Right ventricle myocardium superior (tissue), 1 donor: Measurements from ENCODE around the gene DEFB119. TPM values are rescaled to one million over a fixed set of nuclear protein-coding genes. Genes with fewer than 3 reads are reported as not detected.
"Not testable (repeated sequence)": the region's sequence is repeated elsewhere in the genome, so short reads cannot be mapped to it uniquely, and the experiment has no call there.

Experiments used
- ATAC-seq: fragments of 200-7000 bp; cut with Tn5 transposase; one replicate; pipeline ENCODE4 v1.9.1; 2020; ENCODE audit warnings: mild to moderate bottlenecking; ENCODE audit not compliant: poor library complexity
- DNase-seq: peaks from one replicate; pipeline ENCODE4 v3.0.0-alpha.2; 2020
- intact Hi-C: fragments of 100-400 bp; cut with DNase I; formaldehyde crosslinking; loops from one replicate; pipeline ENCODE4 v1.11.2; 2022
- long read RNA-seq: library from polyadenylated mRNA; unstranded; transcript quantifications from one replicate; pipeline ENCODE4 v2.0.0, GENCODE V29; 2021
- total RNA-seq: library from RNA; stranded (reverse); fragmentation: NEBNext Ultra II Directional; extraction: Animal tissue kit (Norgen Biotek cat#: 25700); gene quantifications from one replicate; pipeline ENCODE4 v1.2.1, GENCODE V29; 2021
- donor health status: DM: no; HTN: yes; CAD: no; lungs with severe emphysema.

The DEFB119 gene, protein sequence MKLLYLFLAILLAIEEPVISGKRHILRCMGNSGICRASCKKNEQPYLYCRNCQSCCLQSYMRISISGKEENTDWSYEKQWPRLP
- not detected for total RNA-seq
- long read RNA-seq: 0 reads

- no peak for DNase-seq
- intact Hi-C loops: no loop called here
- no peak for ATAC-seq
Measured at GRCh38 chr20:31390490-31390889, at the start of gene DEFB119. Gene DEFB119 (minus strand): TSS chr20:31390590. CDS start chr20:31390483, 107 bp downstream.

- ATAC-seq (no peak), DNase-seq (no peak)
Measured at GRCh38 chr20:31430568-31431115, 40.3 kb upstream of the DEFB119 start.

DNA sequence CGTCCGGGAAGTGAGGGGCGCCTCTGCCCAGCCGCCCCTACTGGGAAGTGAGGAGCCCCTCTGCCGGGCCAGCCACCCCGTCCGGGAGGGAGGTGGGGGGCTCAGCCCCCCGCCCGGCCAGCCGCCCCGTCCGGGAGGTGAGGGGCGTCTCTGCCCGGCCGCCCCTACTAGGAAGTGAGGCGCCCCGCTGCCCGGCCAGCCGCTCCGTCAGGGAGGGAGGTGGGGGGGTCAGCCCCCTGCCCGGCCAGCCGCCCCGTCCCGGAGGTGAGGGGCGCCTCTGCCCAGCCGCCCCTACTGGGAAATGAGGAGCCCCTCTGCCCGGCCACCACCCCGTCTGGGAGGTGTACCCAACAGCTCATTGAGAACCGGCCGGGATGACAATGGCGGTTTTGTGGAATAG lies 37.2 kb upstream of the DEFB119 start:
- DNase-seq, intact Hi-C loops, ATAC-seq: not testable (repeated sequence)

More at GRCh38 chr20:31430568-31431115, 40.3 kb upstream of the DEFB119 start:
- intact Hi-C loops: no loop called here

GRCh38 chr20:31426891-31427551 lies 36.6 kb upstream of the DEFB119 start:
- ATAC-seq, DNase-seq, intact Hi-C loops: not testable (repeated sequence)

GRCh38 chr20:31425797-31426196 lies 35.4 kb upstream of the DEFB119 start:
- intact Hi-C loops: no loop called here

GRCh38 chr20:31418307-31418706 lies 27.9 kb upstream of the DEFB119 start:
- ATAC-seq: no peak
- no peak for DNase-seq
- intact Hi-C loops: no loop called here

More at GRCh38 chr20:31425797-31426196, 35.4 kb upstream of the DEFB119 start:
- ATAC-seq (no peak), DNase-seq (no peak)

GRCh38 chr20:31415653-31416052 lies 25.3 kb upstream of the DEFB119 start:
- ATAC-seq: no peak
- intact Hi-C loops: no loop called here
- no peak for DNase-seq

DNA sequence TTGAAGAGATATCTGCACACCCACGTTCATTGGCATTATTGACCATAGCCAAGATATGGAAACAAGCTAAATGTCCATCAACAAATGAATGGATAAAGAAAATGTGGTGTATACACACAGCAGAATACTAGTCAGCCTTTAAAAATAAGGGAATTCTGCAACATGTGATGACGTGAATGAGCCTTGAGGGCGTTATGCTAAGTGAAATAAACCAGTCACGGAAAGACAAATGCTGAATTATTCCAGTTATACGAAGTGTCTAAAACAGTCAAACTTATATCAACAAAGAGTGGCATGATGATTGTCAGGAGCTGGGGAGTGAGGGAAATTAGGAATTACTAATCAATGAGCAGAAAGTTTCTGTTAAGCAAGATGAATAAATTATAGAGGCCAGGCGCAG lies 24.0 kb upstream of the DEFB119 start:
- ATAC-seq (no peak), DNase-seq (no peak)
- intact Hi-C loops: no loop called here

DNA sequence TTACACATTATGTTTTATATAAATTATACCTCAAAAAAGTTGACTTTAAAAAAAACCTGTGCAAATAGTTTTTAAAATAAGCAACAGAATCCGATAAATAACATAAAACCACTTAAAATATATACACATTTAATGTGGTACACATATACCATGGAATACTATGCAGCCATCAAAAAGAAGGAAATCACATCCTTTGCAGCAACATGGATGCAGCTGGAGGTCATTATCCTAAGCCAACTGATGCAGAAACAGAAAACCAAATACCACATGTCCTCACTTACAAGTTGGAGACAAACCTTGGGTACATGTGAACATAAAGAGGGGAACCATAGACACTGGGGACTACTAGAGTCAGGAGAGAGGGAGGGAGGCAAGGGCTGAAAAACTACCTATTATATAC lies 19.6 kb upstream of the DEFB119 start:
- DNase-seq: no peak
- intact Hi-C loops: no loop called here
- ATAC-seq: no peak

GRCh38 chr20:31406115-31406514 lies 15.7 kb upstream of the DEFB119 start, which contains the start of gene DEFB121:
Gene DEFB121 (minus strand): TSS chr20:31406215. CDS start chr20:31406152, 63 bp downstream.
- intact Hi-C loops: no loop called here
- DNase-seq: no peak
- no peak for ATAC-seq

GRCh38 chr20:31403886-31404285 lies 13.5 kb upstream of the DEFB119 start:
- intact Hi-C loops: no loop called here
- ATAC-seq: no peak
- DNase-seq: no peak

DNA sequence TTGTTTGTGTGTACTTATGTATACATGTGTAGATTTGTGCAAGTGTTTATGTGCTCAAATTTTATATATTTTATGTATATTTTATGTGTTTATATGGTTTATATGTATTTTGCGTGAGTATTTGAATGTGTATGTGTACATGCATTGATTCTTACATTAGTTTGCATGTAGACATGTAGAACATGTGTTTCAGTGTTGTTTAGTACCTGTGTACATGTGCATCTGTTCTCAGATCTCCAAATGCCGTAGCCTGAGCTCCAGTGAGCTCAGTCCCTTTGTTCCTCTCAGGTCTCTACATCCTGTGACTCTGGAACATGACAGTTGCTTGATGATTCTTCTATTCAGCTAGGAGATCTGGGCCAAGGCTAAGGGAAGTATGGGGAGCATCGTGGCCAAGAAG lies 4.5 kb upstream of the DEFB119 start:
- ATAC-seq (no peak), DNase-seq (no peak)
- intact Hi-C loops: no loop called here

GRCh38 chr20:31392836-31393235 lies 2.4 kb upstream of the DEFB119 start:
- intact Hi-C loops: no loop called here
- DNase-seq (no peak), ATAC-seq (no peak)

DNA sequence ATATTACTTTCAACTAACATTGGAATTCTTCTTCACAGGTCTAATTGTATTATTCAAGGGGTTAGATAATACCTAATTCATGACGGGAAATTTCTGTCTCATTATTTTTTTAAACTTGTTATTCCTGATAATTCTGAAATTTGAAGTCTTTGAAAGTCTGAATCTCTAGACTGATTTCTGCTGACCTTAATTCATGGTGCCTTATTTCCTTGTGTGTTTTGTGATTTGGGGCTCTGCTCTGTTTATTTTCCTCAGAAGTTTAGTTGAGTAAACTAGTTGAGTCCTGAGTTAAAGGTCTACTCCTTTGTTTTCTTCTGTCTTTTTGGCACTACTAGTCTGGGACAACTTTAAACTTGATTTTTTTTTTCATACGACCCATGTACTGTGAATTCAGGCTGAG lies 16.0 kb downstream of the DEFB119 start:
- intact Hi-C loops: no loop called here
- ATAC-seq (no peak), DNase-seq (no peak)

DNA sequence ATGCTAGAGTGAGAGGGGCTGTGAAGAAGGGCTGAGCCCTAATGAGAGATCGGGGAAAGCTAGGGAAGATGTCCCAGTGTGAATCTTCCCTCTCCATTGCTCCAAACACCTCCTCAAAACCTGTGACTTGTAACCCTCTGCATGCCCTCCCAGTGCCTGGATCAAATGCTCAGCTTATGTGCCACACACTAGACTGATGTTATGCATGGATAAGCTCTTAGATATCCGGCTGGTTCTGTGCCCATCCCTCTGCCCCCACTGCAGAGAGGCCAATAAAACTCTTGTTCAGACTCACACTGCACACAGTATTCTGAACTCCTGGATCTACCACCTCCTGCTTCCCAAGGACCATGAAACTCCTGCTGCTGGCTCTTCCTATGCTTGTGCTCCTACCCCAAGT lies 22.1 kb downstream of the DEFB119 start, which contains the start of gene DEFB118:
TSS of gene DEFB118 (plus strand) at position 301 of the 400 bp plus-strand sequence. CDS start at position 351, 50 bp downstream.
- intact Hi-C loops: no loop called here
- no peak for ATAC-seq

GRCh38 chr20:31364272-31364671 lies 26.1 kb downstream of the DEFB119 start:
- DNase-seq, intact Hi-C loops, ATAC-seq: not testable (repeated sequence)

More for the DNA sequence above, 22.1 kb downstream of the DEFB119 start, which contains the start of gene DEFB118:
- no peak for DNase-seq

GRCh38 chr20:31363295-31363694 lies 27.1 kb downstream of the DEFB119 start:
- ATAC-seq (no peak), DNase-seq (no peak)
- intact Hi-C loops: no loop called here

GRCh38 chr20:31355981-31356380 lies 34.4 kb downstream of the DEFB119 start:
- ATAC-seq (no peak), DNase-seq (no peak)
- intact Hi-C loops: no loop called here

DNA sequence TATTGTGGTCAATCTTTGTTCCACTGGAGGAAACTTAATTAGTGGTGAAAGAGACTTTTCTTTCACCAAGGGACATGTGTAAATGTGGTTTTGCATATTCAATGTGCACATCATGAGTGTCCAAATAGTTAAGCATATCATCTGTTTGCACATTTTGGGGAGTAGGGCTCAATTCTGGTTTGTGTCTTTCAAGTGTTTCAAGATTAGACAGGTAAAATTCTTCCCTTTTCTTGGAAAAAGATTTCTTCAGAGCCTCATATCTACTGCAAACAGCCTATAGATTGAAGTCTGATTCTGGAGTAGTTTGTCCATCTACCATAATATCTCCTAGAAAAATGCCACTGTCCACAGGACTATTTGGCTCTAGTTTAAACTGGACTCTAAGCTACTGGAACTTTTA lies 48.9 kb downstream of the DEFB119 start:
- no peak for DNase-seq
- intact Hi-C loops: no loop called here
- ATAC-seq: no peak

- intact Hi-C loops: no loop called here
- DNase-seq (no peak), ATAC-seq (no peak)
Measured at GRCh38 chr20:31330893-31331292, 59.5 kb downstream of the DEFB119 start.
